ENCODE data around the gene RFX2. TPM values are rescaled to one million over a fixed set of nuclear protein-coding genes. Genes with fewer than 3 reads are reported as not detected.

The RFX2 gene
- total RNA-seq, 1 donor from 2014 or later = 3.2 TPM

GRCh38 chr19:6101991-6102390 is 8.3 kb downstream of the RFX2 start:
- DNase-seq (ENCODE audit: low read depth) (no peak), FAIRE-seq (no peak)
- Histone ChIP-seq H3K4me2 (ENCODE audit: low read length) (no peak overlapping the region), H3K27me3 (ENCODE audit: insufficient read depth, low read length) (no peaks in the 10 kb centered on the region), H2AFZ (ENCODE audit: low read depth, low read length) (no peak overlapping the region), H3K79me2 (ENCODE audit: insufficient read depth, low read length) (peaks cover 10% of the 10 kb centered on the region), H3K36me3 (ENCODE audit: insufficient read depth, low read length) (no peaks in the 10 kb centered on the region), H3K4me3 (ENCODE audit: insufficient read depth, low read depth, low read length) (no peak overlapping the region), H3K9ac (ENCODE audit: low read length) (no peak overlapping the region), H3K27ac (ENCODE audit: low read depth, low read length) (no peak overlapping the region), H3K4me1 (ENCODE audit: insufficient read depth, low read length) (peaks cover 14% of the 10 kb centered on the region), H3K9me3 (ENCODE audit: insufficient read depth, low read depth, low read length) (no peaks in the 10 kb centered on the region), H4K20me1 (ENCODE audit: insufficient read depth, low read length) (no peaks in the 10 kb centered on the region)
- H3K9me3 Mint-ChIP-seq (ENCODE audit: unreplicated experiment) = no peaks in the 10 kb centered on the region
- no peaks in the 10 kb centered on the region for H3K4me1 Mint-ChIP-seq (ENCODE audit: low read depth, unreplicated experiment)
- H3K27ac Mint-ChIP-seq (ENCODE audit: unreplicated experiment) = no peak overlapping the region
- H3K27me3 Mint-ChIP-seq (ENCODE audit: low read depth, unreplicated experiment) = peaks cover 14% of the 10 kb centered on the region
- H3K4me3 Mint-ChIP-seq (ENCODE audit: unreplicated experiment) = no peak overlapping the region
- no peaks in the 10 kb centered on the region for H3K36me3 Mint-ChIP-seq (ENCODE audit: low read depth, unreplicated experiment)
- TF ChIP-seq EZH2 (IDR thresholded peaks at IDR 0.05; ENCODE audit: insufficient read depth, low read length) (no peak), CTCF (IDR thresholded peaks at IDR 0.05; ENCODE audit: insufficient read depth, low read depth, low read length) (no peak)

- Histone ChIP-seq H3K9me3 (ENCODE audit: insufficient read depth, low read depth, low read length) (no peaks in the 10 kb centered on the region), H3K79me2 (ENCODE audit: insufficient read depth, low read length) (peaks cover 10% of the 10 kb centered on the region), H3K27ac (ENCODE audit: low read depth, low read length) (no peak overlapping the region), H3K9ac (ENCODE audit: low read length) (no peak overlapping the region), H3K4me1 (ENCODE audit: insufficient read depth, low read length) (peaks cover 14% of the 10 kb centered on the region), H3K4me2 (ENCODE audit: low read length) (no peak overlapping the region), H3K36me3 (ENCODE audit: insufficient read depth, low read length) (no peaks in the 10 kb centered on the region), H3K27me3 (ENCODE audit: insufficient read depth, low read length) (no peaks in the 10 kb centered on the region), H4K20me1 (ENCODE audit: insufficient read depth, low read length) (no peaks in the 10 kb centered on the region), H2AFZ (ENCODE audit: low read depth, low read length) (no peak overlapping the region), H3K4me3 (ENCODE audit: insufficient read depth, low read depth, low read length) (no peak overlapping the region)
- FAIRE-seq (no peak), DNase-seq (ENCODE audit: low read depth) (peak; percentile 56)
- Mint-ChIP-seq H3K27ac (ENCODE audit: unreplicated experiment) (no peak overlapping the region), H3K27me3 (ENCODE audit: low read depth, unreplicated experiment) (peaks cover 14% of the 10 kb centered on the region), H3K4me3 (ENCODE audit: unreplicated experiment) (no peak overlapping the region), H3K4me1 (ENCODE audit: low read depth, unreplicated experiment) (no peaks in the 10 kb centered on the region), H3K9me3 (ENCODE audit: unreplicated experiment) (no peaks in the 10 kb centered on the region), H3K36me3 (ENCODE audit: low read depth, unreplicated experiment) (no peaks in the 10 kb centered on the region)
- TF ChIP-seq CTCF (IDR thresholded peaks at IDR 0.05; ENCODE audit: insufficient read depth, low read depth, low read length) (no peak), EZH2 (IDR thresholded peaks at IDR 0.05; ENCODE audit: insufficient read depth, low read length) (no peak)
Observed at GRCh38 chr19:6101291-6101825, 8.9 kb downstream of the RFX2 start.

GRCh38 chr19:6100284-6100915 is 9.9 kb downstream of the RFX2 start:
- TF ChIP-seq EZH2 (IDR thresholded peaks at IDR 0.05; ENCODE audit: insufficient read depth, low read length) (no peak), CTCF (IDR thresholded peaks at IDR 0.05; ENCODE audit: insufficient read depth, low read depth, low read length) (no peak)
- H3K79me2 ChIP-seq (ENCODE audit: insufficient read depth, low read length) = peaks cover 5% of the 10 kb centered on the region
- FAIRE-seq (no peak), DNase-seq (ENCODE audit: low read depth) (no peak)
- Mint-ChIP-seq H3K27me3 (ENCODE audit: low read depth, unreplicated experiment) (peaks cover 14% of the 10 kb centered on the region), H3K36me3 (ENCODE audit: low read depth, unreplicated experiment) (no peaks in the 10 kb centered on the region), H3K9me3 (ENCODE audit: unreplicated experiment) (no peaks in the 10 kb centered on the region), H3K4me3 (ENCODE audit: unreplicated experiment) (no peak overlapping the region), H3K4me1 (ENCODE audit: low read depth, unreplicated experiment) (no peaks in the 10 kb centered on the region), H3K27ac (ENCODE audit: unreplicated experiment) (no peak overlapping the region)
- H3K4me3 ChIP-seq (ENCODE audit: insufficient read depth, low read depth, low read length) = no peak overlapping the region
- no peaks in the 10 kb centered on the region for H3K36me3 ChIP-seq (ENCODE audit: insufficient read depth, low read length)
- no peak overlapping the region for H2AFZ ChIP-seq (ENCODE audit: low read depth, low read length)
- no peak overlapping the region for H3K4me2 ChIP-seq (ENCODE audit: low read length)
- no peak overlapping the region for H3K9ac ChIP-seq (ENCODE audit: low read length)
- peaks cover 14% of the 10 kb centered on the region for H3K4me1 ChIP-seq (ENCODE audit: insufficient read depth, low read length)
- no peaks in the 10 kb centered on the region for H4K20me1 ChIP-seq (ENCODE audit: insufficient read depth, low read length)
- no peaks in the 10 kb centered on the region for H3K9me3 ChIP-seq (ENCODE audit: insufficient read depth, low read depth, low read length)
- H3K27me3 ChIP-seq (ENCODE audit: insufficient read depth, low read length) = no peaks in the 10 kb centered on the region
- no peak overlapping the region for H3K27ac ChIP-seq (ENCODE audit: low read depth, low read length)
